Ovary (tissue), 9 donors: ENCODE results near the gene POLN. TPM values are rescaled to one million over a fixed set of nuclear protein-coding genes. Genes with fewer than 3 reads are reported as not detected.

Source experiments
- DNase-seq, 5 donors: peaks; one replicate each; pipeline ENCODE4 v3.0.0-alpha.2; 2019 to 2020
- H3K27ac ChIP-seq, 2 donors: fragments of 200-600 bp; one replicate each; pipeline versions ENCODE4 v1.5.1 to v1.8.0; 2019 to 2022
- H3K27me3 ChIP-seq: fragments of 200-600 bp; one replicate; pipeline ENCODE4 v1.8.0; 2022
- H3K36me3 ChIP-seq: fragments of 200-600 bp; sonication (generic); one replicate; pipeline ENCODE4 v1.5.1; 2019
- H3K4me1 ChIP-seq: one replicate; pipeline ENCODE4 v1.8.1; 2013; ENCODE audit warnings: mild to moderate bottlenecking, moderate library complexity; ENCODE audit not compliant: insufficient read depth
- H3K4me3 ChIP-seq: fragments of 200-600 bp; sonication (generic); one replicate; pipeline ENCODE4 v1.5.1; 2017
- H3K9me3 ChIP-seq, 2 donors: fragments of 200-600 bp in 1 of 2; sonication (generic) in 1 of 2; one replicate each; pipeline versions ENCODE4 v1.5.1 to v1.8.1; 2013 to 2019; ENCODE audit warnings: mild to moderate bottlenecking in 1 of 2, moderate library complexity in 1 of 2
- CTCF ChIP-seq, 3 donors: fragments of 450-650 bp in 2 of 3; fragments of 200-600 bp in 1 of 3; IDR thresholded peaks; one replicate each; pipeline versions ENCODE4 v1.5.1 to v1.8.0; 2016 to 2022; ENCODE audit warnings: antibody characterized with exemption in 3 of 3, mild to moderate bottlenecking in 1 of 3
- EP300 ChIP-seq: sonication (generic); formaldehyde crosslinking; IDR thresholded peaks from one replicate; pipeline ENCODE4 v1.6.1; 2017; ENCODE audit warnings: antibody characterized with exemption
- POLR2A ChIP-seq: fragments of 450-650 bp; IDR thresholded peaks from one replicate; pipeline ENCODE4 v1.6.1; 2017; ENCODE audit warnings: antibody characterized with exemption, mild to moderate bottlenecking, moderate library complexity
- WGBS, 3 donors: extraction: QIAGEN DNeasy Blood & Tissue Kit in 1 of 3; methylation state at CpG; one replicate each; pipeline versions ENCODE4 v1.1.5 to v1.1.7; 2013 to 2017; 5-methylcytosine and 5-hydroxymethylcytosine counted together
- intact Hi-C, 4 donors: fragments of 100-400 bp; cut with DNase I; formaldehyde crosslinking; loops; one replicate each; pipeline versions ENCODE4 v1.11.0 to v1.15.1; 2022 to 2023
- polyA plus RNA-seq, 2 donors: library from polyadenylated mRNA; stranded (reverse); fragments of 200-250 nt in 1 of 2; fragments of 350-450 nt in 1 of 2; fragmentation: Illumina TruSeq in 1 of 2; extraction: RNeasy Lipid Tissue Mini Kit (QIAGEN cat#74804) in 1 of 2; gene quantifications; one replicate each; pipeline ENCODE4 v1.2.3, GENCODE V29; 2013 to 2014
- total RNA-seq, 7 donors: library from RNA; depleted of rRNA in 2 of 7; stranded (reverse); fragments of >200 nt in 2 of 7; fragmentation: NEBNext Ultra II Directional in 3 of 7; extraction: Animal tissue kit (Norgen Biotek cat#: 25700) in 3 of 7; gene quantifications; one replicate each; pipeline versions ENCODE4 v1.1.0 to v1.2.4, GENCODE V29; 2016 to 2023
- donor health status: DM: no; HTN: no; CAD: no; lungs with moderate emphysema.
- donor health status: DM: no; HTN: no; CAD: no.
- donor health status: Bipolar disorder and iron deficiency.
- donor health status: DM: yes; HTN: yes; CAD: no.
- donor health status: DM: no; HTN: no; CAD: no.
- donor health status: DM: yes; HTN: yes; CAD: no.

The POLN gene
- total and polyA plus RNA-seq, 9 donors: 0.95 to 11.4 (median 3.1) TPM

- H3K27me3 ChIP-seq: no peaks in the 10 kb centered on the region
- peaks cover 15% of the 10 kb centered on the region for H3K4me1 ChIP-seq
- H3K36me3 ChIP-seq: no peaks in the 10 kb centered on the region
- no peak overlapping the region for H3K4me3 ChIP-seq
- WGBS, 3 donors: 1 to 8% (median 4%) methylated on average over 5 of the region's 5 CpGs
- H3K27ac ChIP-seq: peak overlapping the region in 1 of 2 donors; percentile 20
- DNase-seq: peak; percentile 62 to 72 (median 62)
- no peak for TF ChIP-seq EP300
- no peak for TF ChIP-seq CTCF (IDR thresholded peaks at IDR 0.05)
- no peak for TF ChIP-seq POLR2A
- intact Hi-C loops: loop anchor here in 2 of 4 donors (5.0 to 10.0 kb wide), 3 partner anchors 173 to 223 kb away; partner anchors contain the start of genes RNF4 (in 2 of the 2), CFAP99 (in 1 of the 2) and ZFYVE28 (in 1 of the 2)
- H3K9me3 ChIP-seq: no peaks in the 10 kb centered on the region
These were observed 1.9 kb upstream of the POLN start for GRCh38 chr4:2243681-2244380.

GRCh38 chr4:2241003-2241402 is 918 bp downstream of the POLN start:
- H3K9me3 ChIP-seq: no peaks in the 10 kb centered on the region
- H3K27me3 ChIP-seq: no peaks in the 10 kb centered on the region
- WGBS, 3 donors: 5 to 7% (median 6%) methylated on average over 7 of the region's 7 CpGs
- intact Hi-C loops: loop anchor here in 2 of 4 donors (5.0 to 10.0 kb wide), 3 partner anchors 176 to 226 kb away; partner anchors contain the start of genes RNF4 (in 2 of the 2), CFAP99 (in 1 of the 2) and ZFYVE28 (in 1 of the 2)
- TF ChIP-seq POLR2A (no peak), EP300 (no peak), CTCF (IDR thresholded peaks at IDR 0.05) (no peak)
- H3K4me3 ChIP-seq: peak overlapping the region; percentile 85
- DNase-seq: no peak
- no peak overlapping the region for H3K27ac ChIP-seq
- peaks cover 15% of the 10 kb centered on the region for H3K4me1 ChIP-seq
- H3K36me3 ChIP-seq: no peaks in the 10 kb centered on the region

- Histone ChIP-seq H3K27ac (no peak overlapping the region), H3K9me3 (no peaks in the 10 kb centered on the region), H3K36me3 (no peaks in the 10 kb centered on the region), H3K4me3 (no peak overlapping the region), H3K27me3 (no peaks in the 10 kb centered on the region), H3K4me1 (no peaks in the 10 kb centered on the region)
- no peak for TF ChIP-seq EP300
- TF ChIP-seq CTCF (IDR thresholded peaks at IDR 0.05): no peak
- 53 to 56% (median 54%) methylated on average over 3 of the region's 3 CpGs for WGBS, 3 donors
- DNase-seq: no peak
- intact Hi-C loops: no loop called here
These were observed 4.8 kb downstream of the POLN start for GRCh38 chr4:2236944-2237666.

GRCh38 chr4:2231082-2231481 is 10.8 kb downstream of the POLN start:
- peaks cover 2% of the 10 kb centered on the region for H3K36me3 ChIP-seq
- WGBS, 3 donors: 94 to 97% (median 96%) methylated on average over 6 of the region's 6 CpGs
- H3K27ac ChIP-seq: no peak overlapping the region
- no peaks in the 10 kb centered on the region for H3K4me1 ChIP-seq
- no peak for DNase-seq
- TF ChIP-seq POLR2A (no peak), EP300 (no peak), CTCF (IDR thresholded peaks at IDR 0.05) (no peak)
- no peak overlapping the region for H3K4me3 ChIP-seq
- H3K27me3 ChIP-seq: no peaks in the 10 kb centered on the region
- intact Hi-C loops: no loop called here
- H3K9me3 ChIP-seq: no peaks in the 10 kb centered on the region
